Endothelial cell of umbilical vein (primary cell): ENCODE results near the gene OXNAD1.

Source experiments
- CTCF ChIP-seq, 2 donors: IDR thresholded peaks; 1 replicate in 1 of 2; 2 replicates in 1 of 2; pipeline ENCODE4 v1.5.1; 2011; ENCODE audit warnings: low read length in 2 of 2, mild to moderate bottlenecking in 2 of 2, moderate library complexity in 2 of 2, control low read depth in 1 of 2, inconsistent platforms in 1 of 2, low read depth in 1 of 2; ENCODE audit not compliant: insufficient read depth in 1 of 2; ENCODE audit errors: extremely low read depth in 1 of 2
- EZH2 ChIP-seq: IDR thresholded peaks from 2 replicates; pipeline ENCODE4 v1.6.1; 2012; ENCODE audit warnings: borderline replicate concordance, low read depth, mild to moderate bottlenecking, moderate library complexity, low read length, inconsistent platforms; ENCODE audit not compliant: severe bottlenecking
- FOS ChIP-seq: IDR thresholded peaks from 2 replicates; pipeline ENCODE4 v1.6.1; 2011; ENCODE audit warnings: mild to moderate bottlenecking, low read length, moderate library complexity, borderline replicate concordance; ENCODE audit not compliant: insufficient read depth
- GATA2 ChIP-seq: IDR thresholded peaks from 2 replicates; pipeline ENCODE4 v1.7.0; 2011; ENCODE audit warnings: low read depth, mild to moderate bottlenecking, moderate library complexity, mixed read lengths, low read length; ENCODE audit not compliant: insufficient read length, insufficient read depth
- MAX ChIP-seq: IDR thresholded peaks from 2 replicates; pipeline ENCODE4 v1.6.1; 2011; ENCODE audit not compliant: insufficient read depth, insufficient read length
- MYC ChIP-seq: IDR thresholded peaks from one replicate; pipeline ENCODE4 v1.6.1; 2011; ENCODE audit warnings: mild to moderate bottlenecking, low read depth, low read length
- POLR2A ChIP-seq: IDR thresholded peaks from 2 replicates; pipeline ENCODE4 v1.6.1; 2012; ENCODE audit warnings: low read depth, mild to moderate bottlenecking, control low read depth, low read length
- POLR2AphosphoS5 ChIP-seq: IDR thresholded peaks from 2 replicates; pipeline ENCODE4 v1.6.1; 2012; ENCODE audit warnings: low read depth, mild to moderate bottlenecking, control low read depth, low read length, moderate library complexity; ENCODE audit not compliant: insufficient read depth

- no peak for TF ChIP-seq POLR2AphosphoS5
- no peak for TF ChIP-seq CTCF (IDR thresholded peaks at IDR 0.05; ENCODE audit: extremely low read depth in 1 of 2, insufficient read depth in 1 of 2, low read depth in 1 of 2, low read length in 2 of 2)
- TF ChIP-seq MYC = no peak
- TF ChIP-seq EZH2 = no peak
- no peak for TF ChIP-seq POLR2A
- no peak for TF ChIP-seq GATA2
- TF ChIP-seq MAX = no peak
- no peak for TF ChIP-seq FOS
These were observed 43.7 kb downstream of the OXNAD1 start for GRCh38 chr3:16308727-16309126.
